Upper lobe of left lung (tissue), 6 donors: ENCODE data around the gene C1orf216. TPM values are rescaled to one million over a fixed set of nuclear protein-coding genes. Genes with fewer than 3 reads are reported as not detected.

Experiments used
- ATAC-seq, 2 donors: fragments of 200-7000 bp; cut with Tn5 transposase; one replicate each; pipeline ENCODE4 v1.9.1; 2022; ENCODE audit warnings: mild to moderate bottlenecking in 2 of 2, moderate library complexity in 2 of 2; ENCODE audit not compliant: low FRiP score in 2 of 2
- DNase-seq, 2 donors: peaks; one replicate each; pipeline ENCODE4 v3.0.0-alpha.2; 2019 to 2020
- H3K27ac ChIP-seq, 4 donors: fragments of 200-600 bp; sonication (generic); one replicate each; pipeline ENCODE4 v1.5.1; 2016 to 2019
- H3K27me3 ChIP-seq, 4 donors: fragments of 200-600 bp; sonication (generic); one replicate each; pipeline ENCODE4 v1.5.1; 2017 to 2019
- H3K36me3 ChIP-seq, 4 donors: fragments of 200-600 bp; sonication (generic); one replicate each; pipeline ENCODE4 v1.5.1; 2016 to 2019
- H3K4me1 ChIP-seq, 4 donors: fragments of 200-600 bp; sonication (generic); one replicate each; pipeline ENCODE4 v1.5.1; 2018 to 2019
- H3K4me3 ChIP-seq, 4 donors: fragments of 200-600 bp; sonication (generic); one replicate each; pipeline ENCODE4 v1.5.1; 2017 to 2019; ENCODE audit warnings: mild to moderate bottlenecking in 2 of 4, moderate library complexity in 1 of 4
- H3K9me3 ChIP-seq, 4 donors: fragments of 200-600 bp; sonication (generic); one replicate each; pipeline ENCODE4 v1.5.1; 2018 to 2019
- CTCF ChIP-seq, 6 experiments: fragments of 450-650 bp in 4 of 6; fragments of 200-600 bp in 2 of 6; sonication (generic) in 2 of 6; IDR thresholded peaks; one replicate each; pipeline ENCODE4 v1.5.1; 2016 to 2019; ENCODE audit warnings: antibody characterized with exemption in 6 of 6
- EP300 ChIP-seq, 4 donors: sonication (generic); formaldehyde crosslinking; IDR thresholded peaks; one replicate each; pipeline ENCODE4 v1.5.1; 2017; ENCODE audit warnings: antibody characterized with exemption in 4 of 4, control low read depth in 2 of 4
- POLR2A ChIP-seq, 4 donors: fragments of 450-650 bp; IDR thresholded peaks; one replicate each; pipeline ENCODE4 v1.5.1; 2016 to 2017; ENCODE audit warnings: antibody characterized with exemption in 4 of 4, mild to moderate bottlenecking in 2 of 4
- POLR2AphosphoS5 ChIP-seq, 2 donors: sonication (generic); formaldehyde crosslinking; IDR thresholded peaks; one replicate each; pipeline ENCODE4 v1.5.1; 2017; ENCODE audit warnings: antibody characterized with exemption in 2 of 2
- WGBS, 2 donors: methylation state at CpG; one replicate each; pipeline ENCODE4 v1.1.5; 2017 to 2018; 5-methylcytosine and 5-hydroxymethylcytosine counted together
- total RNA-seq, 6 donors: library from RNA; depleted of rRNA in 4 of 6; stranded (reverse); fragments of >200 nt in 4 of 6; gene quantifications; one replicate each; pipeline versions ENCODE4 v1.1.0 to v1.2.1, GENCODE V29; 2016 to 2021
- donor health status: DM: no; HTN: no; CAD: no; lungs with moderate emphysema.
- donor health status: DM: no; HTN: yes; CAD: no; lungs with severe emphysema.

The C1orf216 gene
- 10 to 100 TPM in 4 of 6 donors, 1 to 10 TPM in 2; 5.2 to 19.5 (median 14.3) TPM for total RNA-seq

- H3K27me3 ChIP-seq, result no peaks in the 10 kb centered on the region
- H3K4me1 ChIP-seq, result peaks cover 27 to 40% (median 30%) of the 10 kb centered on the region in 4 donors
- H3K9me3 ChIP-seq, result no peaks in the 10 kb centered on the region
- DNase-seq (peak; percentile 60 to 95), ATAC-seq (peak; percentile 73 to 95)
- TF ChIP-seq POLR2A (IDR thresholded peaks at IDR 0.05) (peak in 1 of 4 donors; percentile 63), POLR2AphosphoS5 (IDR thresholded peaks at IDR 0.05) (peak; percentile 30 to 62), CTCF (IDR thresholded peaks at IDR 0.05) (peak in 1 of 6 experiments; percentile 5), EP300 (IDR thresholded peaks at IDR 0.05) (no peak)
- H3K4me3 ChIP-seq, result peak within 1 kb of the TSS; percentile 66 to 89 (median 78)
- 0 to 1% methylated on average over 56 to 72 of the region's 76 CpGs for WGBS, 2 donors
- H3K36me3 ChIP-seq, result peaks cover 0 to 15% (median 9%) of the 10 kb centered on the region in 4 donors
- peak within 1 kb of the TSS; percentile 74 to 90 (median 82) for H3K27ac ChIP-seq
These were observed at the start of gene C1orf216 for GRCh38 chr1:35718492-35719336. Gene C1orf216, minus strand, starts transcription at chr1:35718884. Its CDS starts 2,563 bp downstream, at chr1:35716321.

- Histone ChIP-seq H3K27me3 (no peaks in the 10 kb centered on the region), H3K36me3 (no peaks in the 10 kb centered on the region), H3K27ac (no peak overlapping the region), H3K4me3 (no peak overlapping the region), H3K4me1 (peaks cover 0 to 8% (median 7%) of the 10 kb centered on the region in 4 donors), H3K9me3 (no peaks in the 10 kb centered on the region)
- ATAC-seq (no peak), DNase-seq (no peak)
- TF ChIP-seq POLR2AphosphoS5 (IDR thresholded peaks at IDR 0.05) (no peak), EP300 (IDR thresholded peaks at IDR 0.05) (no peak), CTCF (IDR thresholded peaks at IDR 0.05) (no peak), POLR2A (IDR thresholded peaks at IDR 0.05) (no peak)
- 95 to 98% methylated on average over 3 of the region's 3 CpGs for WGBS, 2 donors
These were observed 45.6 kb upstream of the C1orf216 start for GRCh38 chr1:35764283-35764682.

- no peak overlapping the region for H3K4me3 ChIP-seq
- H3K4me1 ChIP-seq, result no peaks in the 10 kb centered on the region
- no peaks in the 10 kb centered on the region for H3K27me3 ChIP-seq
- H3K9me3 ChIP-seq, result no peaks in the 10 kb centered on the region
- DNase-seq, result no peak
- no peak for ATAC-seq
- H3K36me3 ChIP-seq, result no peaks in the 10 kb centered on the region
- TF ChIP-seq EP300 (IDR thresholded peaks at IDR 0.05) (no peak), POLR2A (IDR thresholded peaks at IDR 0.05) (no peak), CTCF (IDR thresholded peaks at IDR 0.05) (no peak), POLR2AphosphoS5 (IDR thresholded peaks at IDR 0.05) (no peak)
- H3K27ac ChIP-seq, result no peak overlapping the region
These were observed 44.5 kb upstream of the C1orf216 start for GRCh38 chr1:35763201-35763600.

- no peak for DNase-seq
These were observed 43.5 kb upstream of the C1orf216 start for GRCh38 chr1:35762141-35762540.

More at GRCh38 chr1:35762141-35762540, 43.5 kb upstream of the C1orf216 start:
- H3K36me3 ChIP-seq, result no peaks in the 10 kb centered on the region
- 40 to 43% methylated on average over 2 of the region's 2 CpGs for WGBS, 2 donors
- H3K9me3 ChIP-seq, result no peaks in the 10 kb centered on the region
- ATAC-seq, result no peak
- H3K4me3 ChIP-seq, result no peak overlapping the region
- H3K27me3 ChIP-seq, result no peaks in the 10 kb centered on the region
- H3K4me1 ChIP-seq, result no peaks in the 10 kb centered on the region
- H3K27ac ChIP-seq, result no peak overlapping the region
- TF ChIP-seq CTCF (IDR thresholded peaks at IDR 0.05) (no peak), POLR2A (IDR thresholded peaks at IDR 0.05) (no peak), POLR2AphosphoS5 (IDR thresholded peaks at IDR 0.05) (no peak), EP300 (IDR thresholded peaks at IDR 0.05) (no peak)
